Hair follicle dermal papilla cell (primary cell): ENCODE measurements around the gene NOTUM. TPM values are rescaled to one million over a fixed set of nuclear protein-coding genes. Genes with fewer than 3 reads are reported as not detected.

Experiments
- total RNA-seq: library from RNA; depleted of rRNA; stranded (reverse); fragments of >200 nt; gene quantifications from 2 replicates; pipeline ENCODE4 v1.2.3, GENCODE V29; 2012

NOTUM gene
- not detected in 2 replicates for total RNA-seq

DNA sequence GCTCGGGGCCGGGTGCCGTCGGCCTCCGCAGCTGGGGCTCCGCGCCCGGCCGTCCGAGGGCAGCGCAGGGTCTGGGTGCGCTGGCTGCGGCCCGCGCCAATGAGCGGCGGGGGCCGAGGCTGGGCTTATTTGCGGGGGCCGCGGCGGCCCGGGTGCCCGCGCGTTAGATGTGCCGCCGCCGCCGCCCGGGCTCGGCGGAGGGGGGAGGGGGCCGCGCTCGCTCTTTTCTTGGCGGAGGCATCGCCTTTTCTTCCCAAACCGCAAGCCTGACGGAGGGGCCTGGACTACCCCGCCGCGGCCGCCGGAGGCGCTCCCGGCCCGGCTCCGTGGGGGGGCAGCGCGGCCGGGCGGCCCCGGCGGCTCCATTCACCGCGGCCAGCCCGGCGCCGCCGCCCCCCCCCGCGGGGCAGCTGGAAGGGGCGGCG lies at the start of gene NOTUM:
NOTUM (minus strand) TSS at position 101 of the 425 bp plus-strand sequence. CDS start 278 bp downstream, outside the sequence.

DNA sequence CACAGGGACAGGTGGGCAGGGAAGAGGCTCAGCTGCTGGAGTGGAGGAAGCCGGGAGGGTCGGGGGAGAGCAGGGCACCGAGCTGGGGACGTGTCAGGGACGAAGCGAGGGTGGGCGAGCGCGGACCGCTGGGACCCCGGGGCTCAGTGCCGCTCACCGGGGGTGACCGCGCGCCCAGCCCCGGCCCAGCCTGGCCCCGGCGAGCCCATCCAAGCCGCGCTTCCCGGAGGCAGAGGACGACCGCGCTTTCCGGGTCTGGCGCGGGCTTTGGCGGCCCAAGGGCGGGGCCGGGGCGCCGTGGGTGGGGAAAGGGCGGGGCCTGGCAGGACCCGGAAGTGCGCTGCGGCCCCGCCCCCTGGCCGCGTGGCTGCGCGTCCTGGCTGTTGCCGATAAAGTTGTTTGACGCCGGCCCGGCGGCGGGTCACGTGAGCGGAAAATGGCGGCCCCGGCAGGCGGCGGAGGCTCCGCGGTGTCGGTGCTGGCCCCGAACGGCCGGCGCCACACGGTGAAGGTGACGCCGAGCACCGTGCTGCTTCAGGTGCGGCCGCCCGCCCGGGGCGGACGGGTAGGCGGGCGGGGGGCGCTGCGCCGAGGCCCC lies 16.3 kb upstream of the NOTUM start, which contains the start of gene ASPSCR1:
ASPSCR1 (plus strand) TSS at position 419 of the 598 bp plus-strand sequence; CDS start at position 437, 18 bp downstream.

DNA sequence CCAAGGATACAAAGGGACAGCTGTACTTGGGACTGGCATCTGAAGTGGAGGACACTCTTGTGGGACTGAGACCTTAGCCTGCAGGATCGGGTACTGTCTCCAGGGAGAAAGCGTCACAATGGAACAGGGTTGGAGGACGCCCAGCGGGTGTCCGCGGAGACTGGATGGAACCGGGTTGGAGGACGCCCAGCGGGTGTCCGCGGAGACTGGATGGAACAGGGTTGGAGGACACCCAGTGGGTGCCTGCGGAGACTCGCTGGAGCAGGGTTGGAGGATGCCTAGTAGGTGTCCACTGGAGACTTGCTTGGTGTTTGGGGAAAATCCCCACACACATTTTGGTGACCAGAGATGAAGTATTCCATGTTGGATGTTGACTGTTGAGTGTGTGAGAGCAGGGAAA lies 13.8 kb downstream of the NOTUM start, which contains the start of gene MYADML2:
MYADML2 (minus strand) TSS at position 45 of the 400 bp plus-strand sequence. CDS start 5,492 bp downstream, outside the sequence.

DNA sequence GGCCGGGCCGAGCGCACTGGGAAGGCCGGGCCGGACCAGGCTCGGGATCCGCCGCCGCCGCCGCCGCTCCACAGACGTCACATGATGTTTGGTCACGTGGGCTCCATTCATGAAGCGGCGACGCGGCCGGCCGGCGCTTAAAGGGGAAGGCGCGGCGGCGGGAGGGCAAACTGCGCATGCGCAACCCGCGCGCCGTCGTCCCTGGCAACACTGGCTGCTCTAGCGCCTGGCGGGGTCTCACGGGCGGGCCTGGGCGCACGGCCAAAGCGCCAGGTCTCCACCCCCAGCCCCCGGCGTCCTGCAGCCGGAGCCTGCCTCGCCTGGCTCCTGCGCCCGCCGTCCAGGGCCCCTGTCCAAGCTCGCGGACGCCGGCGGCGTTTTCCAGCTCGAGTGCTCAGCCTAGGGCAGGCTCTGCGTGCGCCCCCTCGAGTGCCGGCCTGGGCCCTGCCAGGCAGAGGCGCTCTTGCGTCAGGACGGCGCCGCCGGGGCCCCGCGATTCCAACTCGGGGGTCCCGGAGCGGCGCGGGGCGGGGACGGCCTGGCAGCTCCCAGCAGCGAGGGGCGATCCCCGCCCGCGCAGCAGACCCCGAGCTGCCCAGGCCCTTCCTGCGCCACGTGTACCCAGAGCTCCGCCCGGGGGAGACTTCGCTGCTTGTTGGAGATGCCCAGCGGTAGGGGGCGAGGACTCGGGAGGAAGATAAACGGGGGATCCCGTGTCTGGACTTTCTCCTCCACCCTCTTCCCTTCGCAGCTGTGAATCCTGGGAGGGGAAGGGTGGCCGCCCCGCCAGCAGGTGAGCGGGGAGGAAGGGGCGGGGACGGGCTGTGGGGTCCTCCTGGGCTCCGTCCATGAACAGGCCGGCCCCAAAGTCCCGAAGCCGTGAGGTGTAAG lies 33.1 kb downstream of the NOTUM start, which contains the start of gene MAFG:
MAFG (minus strand) TSS at position 83 of the 891 bp plus-strand sequence. CDS start 4,550 bp downstream, outside the sequence.

DNA sequence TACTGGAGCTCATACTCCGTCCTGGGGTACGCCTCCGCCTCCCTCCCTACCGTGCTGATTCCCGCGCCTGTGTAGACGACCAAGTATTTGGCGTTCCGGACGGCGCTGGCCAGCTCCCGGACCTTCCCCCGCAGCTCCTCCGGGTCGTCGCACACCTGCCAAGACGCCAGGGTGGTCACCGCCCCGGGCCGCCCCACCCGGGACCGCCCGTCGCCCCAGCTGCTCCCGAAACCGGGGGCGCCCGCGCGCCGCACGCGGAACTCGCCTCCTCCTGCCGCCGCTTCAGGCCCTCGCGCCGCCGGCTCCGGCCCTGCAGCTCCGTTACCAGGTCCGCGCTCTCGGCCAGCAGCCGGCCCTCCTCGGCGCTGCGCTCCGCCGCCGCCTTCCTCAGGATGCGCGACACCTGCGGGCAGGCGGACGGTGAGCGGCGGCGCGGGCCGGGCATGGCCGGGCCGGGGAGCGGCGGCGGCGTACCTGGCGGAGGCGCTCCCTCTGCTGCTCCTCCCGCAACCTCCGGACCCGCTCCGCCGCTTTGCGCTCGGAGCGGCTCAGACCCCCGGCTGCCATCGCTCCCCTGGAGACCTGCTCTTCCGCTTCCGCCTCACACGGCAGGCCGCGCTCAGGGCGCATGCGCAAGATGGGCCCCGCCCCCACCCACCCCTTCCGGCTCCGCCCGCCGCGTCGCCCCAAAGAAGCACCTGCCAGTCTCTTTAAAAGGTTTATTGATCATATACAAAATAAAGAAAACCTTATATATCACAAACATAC lies 43.2 kb downstream of the NOTUM start, which contains the start of gene SIRT7:
SIRT7 (minus strand) TSS at position 612 of the 768 bp plus-strand sequence; CDS start at position 567, 45 bp downstream.

DNA sequence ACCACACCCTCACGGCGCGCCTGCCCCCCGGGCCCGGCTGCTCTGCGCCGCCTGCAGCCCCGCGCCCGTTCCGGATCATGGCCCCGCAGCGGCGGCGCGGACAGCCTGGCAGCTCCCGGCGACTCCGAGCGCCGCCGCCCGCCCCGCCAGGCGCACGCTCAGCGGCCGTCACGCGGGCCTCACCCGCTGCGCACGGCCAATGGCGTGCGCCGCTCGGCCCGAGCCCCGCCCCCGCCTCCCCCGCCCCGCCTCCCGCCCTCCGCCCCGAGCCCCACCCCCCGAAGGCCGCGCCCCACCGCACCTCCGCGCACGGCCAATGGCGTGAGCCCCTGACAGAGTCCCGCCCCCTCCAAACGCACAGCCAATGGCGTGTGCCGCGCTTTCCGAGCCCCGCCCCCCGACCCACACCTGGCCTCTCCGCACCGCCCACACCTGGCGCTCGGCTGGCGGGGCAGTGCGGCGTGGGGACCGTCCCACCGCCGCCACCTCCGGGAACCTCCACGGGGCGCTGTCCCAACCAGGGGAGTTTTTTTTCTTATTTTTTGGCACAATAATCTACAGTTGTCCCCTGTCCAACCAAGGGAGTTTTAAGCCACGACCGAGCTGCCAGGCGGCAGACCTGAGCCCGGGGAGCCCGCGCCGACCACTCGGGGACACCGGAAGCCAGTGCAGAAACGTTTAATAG lies 49.6 kb downstream of the NOTUM start, which contains the start of gene PCYT2:
PCYT2 (minus strand) TSS at position 123 of the 685 bp plus-strand sequence; CDS start at position 79, 44 bp downstream.

Other genes with a start within 250 kb of the NOTUM start
- gene SLC25A10, start 248.9 kb downstream of the NOTUM start, total RNA-seq: 5.6 and 9.4 TPM in 2 replicates
- not detected in 2 replicates for gene GCGR, start 157.0 kb downstream of the NOTUM start, total RNA-seq
- 88.6 and 90.3 TPM in 2 replicates for gene MCRIP1, start 127.9 kb downstream of the NOTUM start, total RNA-seq
- gene PPP1R27, start 126.1 kb downstream of the NOTUM start, total RNA-seq: not detected in 2 replicates
- 1,150 and 1,536 TPM in 2 replicates for gene P4HB, start 100.7 kb downstream of the NOTUM start, total RNA-seq
- gene ARHGDIA, start 89.8 kb downstream of the NOTUM start, total RNA-seq: 181 and 187 TPM in 2 replicates
- gene ALYREF, start 69.6 kb downstream of the NOTUM start, total RNA-seq: 54.5 and 57.2 TPM in 2 replicates
- gene ANAPC11, start 69.5 kb downstream of the NOTUM start, total RNA-seq: 67.8 and 93.4 TPM in 2 replicates
- gene NPB, start 58.9 kb downstream of the NOTUM start, total RNA-seq: 0.49 and 1.3 TPM in 2 replicates
- 75.6 and 91.4 TPM in 2 replicates for gene PCYT2, start 49.8 kb downstream of the NOTUM start, total RNA-seq
- gene SIRT7, start 43.0 kb downstream of the NOTUM start, total RNA-seq: 17.5 and 27.3 TPM in 2 replicates
- 27.2 and 33.3 TPM in 2 replicates for gene MAFG, start 33.5 kb downstream of the NOTUM start, total RNA-seq
- 130 and 146 TPM in 2 replicates for gene PYCR1, start 23.9 kb downstream of the NOTUM start, total RNA-seq
- not detected in 2 replicates for gene MYADML2, start 14.0 kb downstream of the NOTUM start, total RNA-seq
- 32.3 and 33.8 TPM in 2 replicates for gene ASPSCR1, start 16.4 kb upstream of the NOTUM start, total RNA-seq
- 13.5 and 14.9 TPM in 2 replicates for gene CENPX, start 61.7 kb upstream of the NOTUM start, total RNA-seq
- 9.2 and 10.4 TPM in 2 replicates for gene LRRC45, start 62.1 kb upstream of the NOTUM start, total RNA-seq
- gene RAC3, start 70.5 kb upstream of the NOTUM start, total RNA-seq: 5.0 and 5.5 TPM in 2 replicates
- gene DCXR, start 76.5 kb upstream of the NOTUM start, total RNA-seq: 29.9 and 35.8 TPM in 2 replicates
- 56.5 and 59.9 TPM in 2 replicates for gene RFNG, start 90.6 kb upstream of the NOTUM start, total RNA-seq
- gene GPS1, start 90.7 kb upstream of the NOTUM start, total RNA-seq: 95.2 and 105 TPM in 2 replicates
- gene DUS1L, start 104.6 kb upstream of the NOTUM start, total RNA-seq: 50.3 and 53.1 TPM in 2 replicates
- 227 and 302 TPM in 2 replicates for gene FASN, start 137.0 kb upstream of the NOTUM start, total RNA-seq